GM23338 (cell line): ENCODE data around the gene GPD1L. TPM values are rescaled to one million over a fixed set of nuclear protein-coding genes. Genes with fewer than 3 reads are reported as not detected.
"Not testable (repeated sequence)": the region's sequence is repeated elsewhere in the genome, so short reads cannot be mapped to it uniquely, and the experiment has no call there.

Experiments
- ATAC-seq: fragments of 200-7000 bp; cut with Tn5 transposase; 3 replicates; pipeline ENCODE4 v1.9.1; 2020
- DNase-seq: peaks from one replicate; pipeline ENCODE4 v3.0.0-alpha.2; 2015; ENCODE audit warnings: low spot score
- H2AFZ ChIP-seq: fragments of 200-600 bp; sonication (generic); 2 replicates; pipeline ENCODE4 v1.8.0; 2016; ENCODE audit warnings: antibody characterized with exemption, mild to moderate bottlenecking, moderate library complexity
- H3F3A ChIP-seq: fragments of 200-600 bp; sonication (generic); replicated peaks from 2 replicates; pipeline ENCODE4 v1.8.0; 2017; ENCODE audit warnings: antibody characterized with exemption, mixed run types, low read depth
- H3K27ac ChIP-seq: fragments of 200-600 bp; sonication (generic); 2 replicates; pipeline ENCODE4 v1.6.1; 2016; ENCODE audit warnings: low read depth
- H3K27me3 ChIP-seq: fragments of 200-600 bp; sonication (generic); 2 replicates; pipeline ENCODE4 v1.8.0; 2016; ENCODE audit warnings: mild to moderate bottlenecking, mixed run types, moderate library complexity; ENCODE audit not compliant: insufficient read depth
- H3K36me3 ChIP-seq: fragments of 200-600 bp; sonication (generic); 2 replicates; pipeline ENCODE4 v1.8.0; 2016; ENCODE audit warnings: mild to moderate bottlenecking; ENCODE audit not compliant: insufficient read depth
- H3K4me1 ChIP-seq: fragments of 200-600 bp; sonication (generic); 2 replicates; pipeline ENCODE4 v1.8.0; 2016; ENCODE audit warnings: mild to moderate bottlenecking, moderate library complexity; ENCODE audit not compliant: insufficient read depth
- H3K4me2 ChIP-seq: fragments of 200-600 bp; sonication (generic); 2 replicates; pipeline ENCODE4 v1.7.1; 2017; ENCODE audit warnings: mixed run types
- H3K4me3 ChIP-seq: fragments of 200-600 bp; sonication (generic); 2 replicates; pipeline ENCODE4 v1.6.1; 2016; ENCODE audit warnings: mixed run types
- H3K79me2 ChIP-seq: fragments of 200-600 bp; sonication (generic); replicated peaks from 2 replicates; pipeline ENCODE4 v1.8.0; 2017; ENCODE audit warnings: mild to moderate bottlenecking; ENCODE audit not compliant: insufficient read depth
- H3K9me2 ChIP-seq: fragments of 200-600 bp; sonication (generic); 2 replicates; pipeline ENCODE4 v1.8.0; 2017; ENCODE audit not compliant: insufficient read depth
- H4K20me1 ChIP-seq: fragments of 200-600 bp; sonication (generic); replicated peaks from 2 replicates; pipeline ENCODE4 v1.8.0; 2017; ENCODE audit warnings: mild to moderate bottlenecking; ENCODE audit not compliant: insufficient read depth
- H3K27ac Mint-ChIP-seq: 2 replicates; pipeline ENCODE4 v1.8.0; 2020; ENCODE audit warnings: inconsistent platforms, mild to moderate bottlenecking, moderate library complexity, mixed read lengths
- H3K27me3 Mint-ChIP-seq: 3 replicates; pipeline ENCODE4 v1.8.0; 2022; ENCODE audit warnings: low read depth, mild to moderate bottlenecking, moderate library complexity, mixed read lengths, inconsistent platforms; ENCODE audit not compliant: insufficient read depth, poor library complexity
- H3K36me3 Mint-ChIP-seq: 3 replicates; pipeline ENCODE4 v1.8.0; 2021; ENCODE audit warnings: low read depth, mild to moderate bottlenecking, inconsistent platforms, moderate library complexity, mixed read lengths
- H3K4me1 Mint-ChIP-seq: 3 replicates; pipeline ENCODE4 v1.8.0; 2020; ENCODE audit warnings: mild to moderate bottlenecking, inconsistent platforms, mixed read lengths
- H3K4me3 Mint-ChIP-seq: 3 replicates; pipeline ENCODE4 v1.8.0; 2021; ENCODE audit warnings: moderate library complexity, mild to moderate bottlenecking, inconsistent platforms, mixed read lengths
- H3K9me3 Mint-ChIP-seq: 3 replicates; pipeline ENCODE4 v1.8.0; 2020; ENCODE audit warnings: moderate library complexity, mild to moderate bottlenecking, inconsistent platforms, mixed read lengths
- CTCF ChIP-seq, 2 experiments: fragments of 200-600 bp in 1 of 2; sonication (generic) in 1 of 2; conservative IDR thresholded peaks; 2 replicates each; pipeline versions ENCODE4 v1.5.1 to v1.6.1; 2016 to 2017; ENCODE audit warnings: antibody characterized with exemption in 2 of 2, low read depth in 2 of 2, mild to moderate bottlenecking in 2 of 2, moderate library complexity in 1 of 2
- EZH2phosphoT487 ChIP-seq: fragments of 200-600 bp; sonication (generic); IDR thresholded peaks from one replicate; pipeline ENCODE4 v1.8.1; 2018; ENCODE audit warnings: antibody characterized with exemption; ENCODE audit not compliant: unreplicated experiment
- NANOG ChIP-seq: IDR thresholded peaks from 2 replicates; pipeline ENCODE4 v1.6.1; 2016; ENCODE audit warnings: antibody characterized with exemption, borderline replicate concordance
- REST ChIP-seq: IDR thresholded peaks from one replicate; pipeline ENCODE4 v1.6.1; 2018; ENCODE audit warnings: antibody characterized with exemption; ENCODE audit not compliant: unreplicated experiment
- polyA plus RNA-seq: library from polyadenylated mRNA; unstranded; fragments of >200 nt; fragmentation: Nextera tagmentation; extraction: Ambion mirVana; gene quantifications from 2 replicates; pipeline ENCODE4 v1.2.1, GENCODE V29; 2016
- total RNA-seq: library from RNA; depleted of rRNA; stranded (reverse); fragments of >200 nt; shearing (Covaris generic); gene quantifications from 2 replicates; pipeline ENCODE4 v1.2.3, GENCODE V29; 2014

The GPD1L gene
- total and polyA plus RNA-seq, 2 experiments from 2014 or later, result 2.0 to 6.4 TPM

- no peak for TF ChIP-seq REST
- no peak for TF ChIP-seq NANOG
Measured at GRCh38 chr3:32106929-32107362, 526 bp downstream of the GPD1L start (continued).

GRCh38 chr3:32108224-32108623 is 1.8 kb downstream of the GPD1L start:
- H3K9me2 ChIP-seq, H3K36me3 Mint-ChIP-seq, H3K4me1 Mint-ChIP-seq, ATAC-seq, H4K20me1 ChIP-seq, H3K4me1 ChIP-seq, H3F3A ChIP-seq, H3K79me2 ChIP-seq, H3K4me3 Mint-ChIP-seq, H3K27ac ChIP-seq, H3K36me3 ChIP-seq, H3K27ac Mint-ChIP-seq, DNase-seq, H3K4me2 ChIP-seq, H2AFZ ChIP-seq, H3K4me3 ChIP-seq: not testable (repeated sequence)
- Mint-ChIP-seq H3K27me3 (peaks cover 24% of the 10 kb centered on the region), H3K9me3 (peaks cover 12% of the 10 kb centered on the region; the same call in 2 of the 3 replicates)
- H3K27me3 ChIP-seq, result peaks cover 17% of the 10 kb centered on the region

GRCh38 chr3:32109256-32109655 is 2.8 kb downstream of the GPD1L start:
- Histone ChIP-seq H3K27ac (no peak overlapping the region), H3K4me2 (no peak overlapping the region), H3K79me2 (no peaks in the 10 kb centered on the region), H4K20me1 (no peaks in the 10 kb centered on the region), H3F3A (0 out of 2 replicates have a peak, but pooled peaks cover 4% of the 10 kb centered on the region), H3K9me2 (peaks cover 6% of the 10 kb centered on the region; the same call in 1 of the 2 replicates), H2AFZ (no peak overlapping the region), H3K36me3 (no peaks in the 10 kb centered on the region; the same call in 1 of the 2 replicates), H3K4me3 (no peak overlapping the region), H3K4me1 (no peaks in the 10 kb centered on the region; the same call in 1 of the 2 replicates), H3K27me3 (peaks cover 17% of the 10 kb centered on the region)
- DNase-seq, result peak; percentile 21
- H3K4me3 Mint-ChIP-seq, result no peak overlapping the region
- no peaks in the 10 kb centered on the region; the same call in 2 of the 3 replicates for H3K36me3 Mint-ChIP-seq
- no peak for ATAC-seq
- H3K27ac Mint-ChIP-seq, result no peak overlapping the region
- peaks cover 9% of the 10 kb centered on the region; the same call in 2 of the 3 replicates for H3K4me1 Mint-ChIP-seq
- TF ChIP-seq EZH2phosphoT487 (no peak), CTCF (conservative IDR thresholded peaks at IDR 0.05; ENCODE audit: low read depth in 2 of 2) (peak; percentile 14 to 47; a peak in 2 of 4 replicates)
- peaks cover 24% of the 10 kb centered on the region for H3K27me3 Mint-ChIP-seq
- peaks cover 4% of the 10 kb centered on the region; the same call in 1 of the 3 replicates for H3K9me3 Mint-ChIP-seq
